Right lobe of liver (tissue), 4 donors: ENCODE measurements around the gene PGM3.

Source experiments
- CTCF ChIP-seq, 4 donors: fragments of 200-600 bp in 3 of 4; fragments of 450-650 bp in 1 of 4; IDR thresholded peaks; one replicate each; pipeline versions ENCODE4 v1.5.1 to v1.8.0; 2016 to 2022; ENCODE audit warnings: antibody characterized with exemption in 4 of 4, mild to moderate bottlenecking in 2 of 4
- POLR2A ChIP-seq: fragments of 450-650 bp; IDR thresholded peaks from one replicate; pipeline ENCODE4 v1.6.1; 2017; ENCODE audit warnings: antibody characterized with exemption, mild to moderate bottlenecking
- donor health status: DM: no; HTN: no; CAD: no.
- donor health status: DM: no; HTN: no; CAD: no.
- donor health status: DM: no; HTN: yes; CAD: no.

- TF ChIP-seq CTCF (IDR thresholded peaks at IDR 0.05) (no peak), POLR2A (no peak)
Measured at GRCh38 chr6:83117802-83118201, 75.3 kb downstream of the PGM3 start.
